ENCODE results near the gene TPRA1. TPM values are rescaled to one million over a fixed set of nuclear protein-coding genes. Genes with fewer than 3 reads are reported as not detected.

Gene TPRA1
- total RNA-seq, 1 experiment from 2014 or later = 24.2 TPM

DNA sequence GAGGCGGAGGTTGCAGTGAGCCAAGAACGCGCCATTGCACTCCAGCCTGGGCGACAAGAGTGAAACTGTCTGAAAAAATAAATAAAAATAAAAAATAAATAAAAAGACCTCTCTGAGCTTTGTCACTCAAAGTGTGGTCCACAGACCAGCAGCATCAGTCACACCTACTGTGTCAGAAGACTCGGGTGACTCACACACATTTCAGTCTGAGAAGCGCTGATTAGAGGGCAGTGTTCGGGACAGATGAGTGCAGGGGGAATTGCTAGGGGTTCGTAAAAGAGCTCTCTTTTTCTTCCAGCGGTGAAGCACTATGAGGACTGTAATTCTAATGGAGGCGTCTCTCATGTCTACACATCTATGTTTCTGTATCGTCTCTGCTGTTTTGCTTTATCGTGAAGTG is 44.1 kb upstream of the TPRA1 start (continued):
- TF ChIP-seq, protein P1, sequence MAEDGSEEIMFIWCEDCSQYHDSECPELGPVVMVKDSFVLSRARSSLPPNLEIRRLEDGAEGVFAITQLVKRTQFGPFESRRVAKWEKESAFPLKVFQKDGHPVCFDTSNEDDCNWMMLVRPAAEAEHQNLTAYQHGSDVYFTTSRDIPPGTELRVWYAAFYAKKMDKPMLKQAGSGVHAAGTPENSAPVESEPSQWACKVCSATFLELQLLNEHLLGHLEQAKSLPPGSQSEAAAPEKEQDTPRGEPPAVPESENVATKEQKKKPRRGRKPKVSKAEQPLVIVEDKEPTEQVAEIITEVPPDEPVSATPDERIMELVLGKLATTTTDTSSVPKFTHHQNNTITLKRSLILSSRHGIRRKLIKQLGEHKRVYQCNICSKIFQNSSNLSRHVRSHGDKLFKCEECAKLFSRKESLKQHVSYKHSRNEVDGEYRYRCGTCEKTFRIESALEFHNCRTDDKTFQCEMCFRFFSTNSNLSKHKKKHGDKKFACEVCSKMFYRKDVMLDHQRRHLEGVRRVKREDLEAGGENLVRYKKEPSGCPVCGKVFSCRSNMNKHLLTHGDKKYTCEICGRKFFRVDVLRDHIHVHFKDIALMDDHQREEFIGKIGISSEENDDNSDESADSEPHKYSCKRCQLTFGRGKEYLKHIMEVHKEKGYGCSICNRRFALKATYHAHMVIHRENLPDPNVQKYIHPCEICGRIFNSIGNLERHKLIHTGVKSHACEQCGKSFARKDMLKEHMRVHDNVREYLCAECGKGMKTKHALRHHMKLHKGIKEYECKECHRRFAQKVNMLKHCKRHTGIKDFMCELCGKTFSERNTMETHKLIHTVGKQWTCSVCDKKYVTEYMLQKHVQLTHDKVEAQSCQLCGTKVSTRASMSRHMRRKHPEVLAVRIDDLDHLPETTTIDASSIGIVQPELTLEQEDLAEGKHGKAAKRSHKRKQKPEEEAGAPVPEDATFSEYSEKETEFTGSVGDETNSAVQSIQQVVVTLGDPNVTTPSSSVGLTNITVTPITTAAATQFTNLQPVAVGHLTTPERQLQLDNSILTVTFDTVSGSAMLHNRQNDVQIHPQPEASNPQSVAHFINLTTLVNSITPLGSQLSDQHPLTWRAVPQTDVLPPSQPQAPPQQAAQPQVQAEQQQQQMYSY (CRISPR knock-in tag; IDR thresholded peaks at IDR 0.05) = no peak
- no peak for TF ChIP-seq FOXJ3 (CRISPR knock-in tag; IDR thresholded peaks at IDR 0.05; ENCODE audit: borderline replicate concordance)
- no peak for TF ChIP-seq FOXP1 (CRISPR knock-in tag; IDR thresholded peaks at IDR 0.05; ENCODE audit: borderline replicate concordance)
- no peak for TF ChIP-seq ATF1 (CRISPR knock-in tag; IDR thresholded peaks at IDR 0.05)
- TF ChIP-seq IRF1 (CRISPR knock-in tag; IDR thresholded peaks at IDR 0.05) = no peak
- no peak for TF ChIP-seq ZNF396 (CRISPR knock-in tag; IDR thresholded peaks at IDR 0.05; ENCODE audit: borderline replicate concordance)
- TF ChIP-seq ZBTB21 (CRISPR knock-in tag; IDR thresholded peaks at IDR 0.05; ENCODE audit: borderline replicate concordance) = no peak
- TF ChIP-seq, protein P2, sequence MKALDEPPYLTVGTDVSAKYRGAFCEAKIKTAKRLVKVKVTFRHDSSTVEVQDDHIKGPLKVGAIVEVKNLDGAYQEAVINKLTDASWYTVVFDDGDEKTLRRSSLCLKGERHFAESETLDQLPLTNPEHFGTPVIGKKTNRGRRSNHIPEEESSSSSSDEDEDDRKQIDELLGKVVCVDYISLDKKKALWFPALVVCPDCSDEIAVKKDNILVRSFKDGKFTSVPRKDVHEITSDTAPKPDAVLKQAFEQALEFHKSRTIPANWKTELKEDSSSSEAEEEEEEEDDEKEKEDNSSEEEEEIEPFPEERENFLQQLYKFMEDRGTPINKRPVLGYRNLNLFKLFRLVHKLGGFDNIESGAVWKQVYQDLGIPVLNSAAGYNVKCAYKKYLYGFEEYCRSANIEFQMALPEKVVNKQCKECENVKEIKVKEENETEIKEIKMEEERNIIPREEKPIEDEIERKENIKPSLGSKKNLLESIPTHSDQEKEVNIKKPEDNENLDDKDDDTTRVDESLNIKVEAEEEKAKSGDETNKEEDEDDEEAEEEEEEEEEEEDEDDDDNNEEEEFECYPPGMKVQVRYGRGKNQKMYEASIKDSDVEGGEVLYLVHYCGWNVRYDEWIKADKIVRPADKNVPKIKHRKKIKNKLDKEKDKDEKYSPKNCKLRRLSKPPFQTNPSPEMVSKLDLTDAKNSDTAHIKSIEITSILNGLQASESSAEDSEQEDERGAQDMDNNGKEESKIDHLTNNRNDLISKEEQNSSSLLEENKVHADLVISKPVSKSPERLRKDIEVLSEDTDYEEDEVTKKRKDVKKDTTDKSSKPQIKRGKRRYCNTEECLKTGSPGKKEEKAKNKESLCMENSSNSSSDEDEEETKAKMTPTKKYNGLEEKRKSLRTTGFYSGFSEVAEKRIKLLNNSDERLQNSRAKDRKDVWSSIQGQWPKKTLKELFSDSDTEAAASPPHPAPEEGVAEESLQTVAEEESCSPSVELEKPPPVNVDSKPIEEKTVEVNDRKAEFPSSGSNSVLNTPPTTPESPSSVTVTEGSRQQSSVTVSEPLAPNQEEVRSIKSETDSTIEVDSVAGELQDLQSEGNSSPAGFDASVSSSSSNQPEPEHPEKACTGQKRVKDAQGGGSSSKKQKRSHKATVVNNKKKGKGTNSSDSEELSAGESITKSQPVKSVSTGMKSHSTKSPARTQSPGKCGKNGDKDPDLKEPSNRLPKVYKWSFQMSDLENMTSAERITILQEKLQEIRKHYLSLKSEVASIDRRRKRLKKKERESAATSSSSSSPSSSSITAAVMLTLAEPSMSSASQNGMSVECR (CRISPR knock-in tag; IDR thresholded peaks at IDR 0.05; ENCODE audit: borderline replicate concordance) = no peak
- no peak for TF ChIP-seq E2F4 (CRISPR knock-in tag; IDR thresholded peaks at IDR 0.05; ENCODE audit: borderline replicate concordance, low read depth)
- TF ChIP-seq, protein P3, sequence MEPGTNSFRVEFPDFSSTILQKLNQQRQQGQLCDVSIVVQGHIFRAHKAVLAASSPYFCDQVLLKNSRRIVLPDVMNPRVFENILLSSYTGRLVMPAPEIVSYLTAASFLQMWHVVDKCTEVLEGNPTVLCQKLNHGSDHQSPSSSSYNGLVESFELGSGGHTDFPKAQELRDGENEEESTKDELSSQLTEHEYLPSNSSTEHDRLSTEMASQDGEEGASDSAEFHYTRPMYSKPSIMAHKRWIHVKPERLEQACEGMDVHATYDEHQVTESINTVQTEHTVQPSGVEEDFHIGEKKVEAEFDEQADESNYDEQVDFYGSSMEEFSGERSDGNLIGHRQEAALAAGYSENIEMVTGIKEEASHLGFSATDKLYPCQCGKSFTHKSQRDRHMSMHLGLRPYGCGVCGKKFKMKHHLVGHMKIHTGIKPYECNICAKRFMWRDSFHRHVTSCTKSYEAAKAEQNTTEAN (CRISPR knock-in tag; IDR thresholded peaks at IDR 0.05) = no peak
- TF ChIP-seq IRF2 (CRISPR knock-in tag; IDR thresholded peaks at IDR 0.05; ENCODE audit: borderline replicate concordance, low read depth) = no peak
- TF ChIP-seq SMAD3 (CRISPR knock-in tag; IDR thresholded peaks at IDR 0.05; ENCODE audit: borderline replicate concordance) = no peak
- TF ChIP-seq MAX (CRISPR knock-in tag; IDR thresholded peaks at IDR 0.05) = no peak
- no peak for TF ChIP-seq MYBL2 (CRISPR knock-in tag; IDR thresholded peaks at IDR 0.05)
- TF ChIP-seq, protein P4, sequence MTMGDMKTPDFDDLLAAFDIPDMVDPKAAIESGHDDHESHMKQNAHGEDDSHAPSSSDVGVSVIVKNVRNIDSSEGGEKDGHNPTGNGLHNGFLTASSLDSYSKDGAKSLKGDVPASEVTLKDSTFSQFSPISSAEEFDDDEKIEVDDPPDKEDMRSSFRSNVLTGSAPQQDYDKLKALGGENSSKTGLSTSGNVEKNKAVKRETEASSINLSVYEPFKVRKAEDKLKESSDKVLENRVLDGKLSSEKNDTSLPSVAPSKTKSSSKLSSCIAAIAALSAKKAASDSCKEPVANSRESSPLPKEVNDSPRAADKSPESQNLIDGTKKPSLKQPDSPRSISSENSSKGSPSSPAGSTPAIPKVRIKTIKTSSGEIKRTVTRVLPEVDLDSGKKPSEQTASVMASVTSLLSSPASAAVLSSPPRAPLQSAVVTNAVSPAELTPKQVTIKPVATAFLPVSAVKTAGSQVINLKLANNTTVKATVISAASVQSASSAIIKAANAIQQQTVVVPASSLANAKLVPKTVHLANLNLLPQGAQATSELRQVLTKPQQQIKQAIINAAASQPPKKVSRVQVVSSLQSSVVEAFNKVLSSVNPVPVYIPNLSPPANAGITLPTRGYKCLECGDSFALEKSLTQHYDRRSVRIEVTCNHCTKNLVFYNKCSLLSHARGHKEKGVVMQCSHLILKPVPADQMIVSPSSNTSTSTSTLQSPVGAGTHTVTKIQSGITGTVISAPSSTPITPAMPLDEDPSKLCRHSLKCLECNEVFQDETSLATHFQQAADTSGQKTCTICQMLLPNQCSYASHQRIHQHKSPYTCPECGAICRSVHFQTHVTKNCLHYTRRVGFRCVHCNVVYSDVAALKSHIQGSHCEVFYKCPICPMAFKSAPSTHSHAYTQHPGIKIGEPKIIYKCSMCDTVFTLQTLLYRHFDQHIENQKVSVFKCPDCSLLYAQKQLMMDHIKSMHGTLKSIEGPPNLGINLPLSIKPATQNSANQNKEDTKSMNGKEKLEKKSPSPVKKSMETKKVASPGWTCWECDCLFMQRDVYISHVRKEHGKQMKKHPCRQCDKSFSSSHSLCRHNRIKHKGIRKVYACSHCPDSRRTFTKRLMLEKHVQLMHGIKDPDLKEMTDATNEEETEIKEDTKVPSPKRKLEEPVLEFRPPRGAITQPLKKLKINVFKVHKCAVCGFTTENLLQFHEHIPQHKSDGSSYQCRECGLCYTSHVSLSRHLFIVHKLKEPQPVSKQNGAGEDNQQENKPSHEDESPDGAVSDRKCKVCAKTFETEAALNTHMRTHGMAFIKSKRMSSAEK (CRISPR knock-in tag; IDR thresholded peaks at IDR 0.05; ENCODE audit: borderline replicate concordance) = no peak
